Measurements from ENCODE around the gene RPRML.
"Not testable (repeated sequence)": the region's sequence is repeated elsewhere in the genome, so short reads cannot be mapped to it uniquely, and the experiment has no call there.

RPRML gene

GRCh38 chr17:46994993-46995392 lies 15.9 kb upstream of the RPRML start:
- DNase-seq (ENCODE audit: extremely low read depth, low read depth): no peak
- no peak for TF ChIP-seq CTCF (IDR thresholded peaks at IDR 0.05; ENCODE audit: low read depth, low read length)

GRCh38 chr17:46991617-46992016 lies 12.6 kb upstream of the RPRML start:
- no peak for TF ChIP-seq CTCF (IDR thresholded peaks at IDR 0.05; ENCODE audit: low read depth, low read length)
- DNase-seq (ENCODE audit: extremely low read depth, low read depth): no peak

GRCh38 chr17:46989637-46990431 lies 10.8 kb upstream of the RPRML start:
- TF ChIP-seq CTCF (IDR thresholded peaks at IDR 0.05; ENCODE audit: low read depth, low read length): no peak
- no peak for DNase-seq (ENCODE audit: extremely low read depth, low read depth)

GRCh38 chr17:46987927-46988326 lies 8.9 kb upstream of the RPRML start:
- not testable (repeated sequence) for DNase-seq (ENCODE audit: extremely low read depth, low read depth)

GRCh38 chr17:46986366-46986765 lies 7.3 kb upstream of the RPRML start:
- DNase-seq (ENCODE audit: extremely low read depth, low read depth): no peak
- no peak for TF ChIP-seq CTCF (IDR thresholded peaks at IDR 0.05; ENCODE audit: low read depth, low read length)

GRCh38 chr17:46984892-46985291 lies 5.8 kb upstream of the RPRML start:
- TF ChIP-seq CTCF (IDR thresholded peaks at IDR 0.05; ENCODE audit: low read depth, low read length): no peak
- no peak for DNase-seq (ENCODE audit: extremely low read depth, low read depth)

GRCh38 chr17:46984341-46984740 lies 5.3 kb upstream of the RPRML start:
- TF ChIP-seq CTCF (IDR thresholded peaks at IDR 0.05; ENCODE audit: low read depth, low read length): no peak
- no peak for DNase-seq (ENCODE audit: extremely low read depth, low read depth)

GRCh38 chr17:46983782-46984181 lies 4.7 kb upstream of the RPRML start:
- no peak for TF ChIP-seq CTCF (IDR thresholded peaks at IDR 0.05; ENCODE audit: low read depth, low read length)
- no peak for DNase-seq (ENCODE audit: extremely low read depth, low read depth)

Data from AG09319 (cell line).